GM12892 (cell line): ENCODE measurements around the gene USP10.
A peak's percentile ranks its signal among the peaks of the same experiment; 100 is the strongest.

Source experiments
- POLR2A ChIP-seq: IDR thresholded peaks from 2 replicates; pipeline ENCODE4 v1.6.1; 2011; ENCODE audit warnings: low read depth, low read length, control low read depth
- POLR2AphosphoS5 ChIP-seq: IDR thresholded peaks from 2 replicates; pipeline ENCODE4 v1.6.1; 2011; ENCODE audit warnings: low read depth, low read length, control low read depth
- TAF1 ChIP-seq: IDR thresholded peaks from 2 replicates; pipeline ENCODE4 v1.6.1; 2011; ENCODE audit warnings: low read depth, mild to moderate bottlenecking, control low read depth, low read length, borderline replicate concordance

DNA sequence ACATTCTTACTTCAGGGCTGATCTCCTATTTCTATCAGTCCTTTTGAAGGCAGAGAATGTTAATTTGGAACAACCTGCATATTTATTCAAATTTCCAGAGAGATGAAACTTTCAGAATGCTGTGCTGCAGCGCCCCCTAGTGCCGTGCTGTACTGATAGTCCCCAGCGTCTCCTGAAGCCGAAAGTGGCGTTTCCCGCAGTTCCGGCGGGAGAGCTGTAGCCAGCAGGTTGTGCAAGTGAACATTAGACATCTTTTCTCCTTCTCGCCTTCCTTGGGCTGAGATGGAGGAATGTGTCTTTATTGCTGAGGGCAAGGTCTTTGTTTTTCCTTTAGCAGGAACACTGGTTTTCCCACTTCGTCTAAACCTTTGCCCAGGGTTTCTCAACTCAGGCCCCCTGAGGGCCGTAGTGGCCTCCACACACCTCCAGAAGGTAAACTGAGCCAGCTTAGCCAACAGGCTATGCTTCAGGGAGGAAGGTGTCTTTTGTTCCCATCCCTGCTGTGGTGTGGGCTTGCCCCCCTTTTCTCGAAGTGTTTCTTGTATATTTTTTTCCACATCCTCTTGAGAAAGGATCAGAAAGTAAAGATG lies 26.4 kb downstream of the USP10 start:
- TF ChIP-seq TAF1: no peak
- peak; percentile 23; the same call in 1 of the 2 replicates for TF ChIP-seq POLR2A
- TF ChIP-seq POLR2AphosphoS5: no peak
